ENCODE results near the gene FBXO40. TPM values are rescaled to one million over a fixed set of nuclear protein-coding genes. Genes with fewer than 3 reads are reported as not detected.

The FBXO40 gene
- total RNA-seq, 1 donor from 2014 or later, result 4.2 TPM

Small RNAs within 50 kb of the gene (small RNA-seq; reads per million reads assigned to genes)
- not detected for gene RNU4-62P

Other genes starting within 250 kb of the FBXO40 start
- 5.7 TPM for gene POLQ, start 47.4 kb upstream of the FBXO40 start, total RNA-seq
- gene ARGFX, start 25.4 kb upstream of the FBXO40 start, total RNA-seq, result not detected
- 9.4 TPM for gene HCLS1, start 67.5 kb downstream of the FBXO40 start, total RNA-seq
- gene GOLGB1, start 156.4 kb downstream of the FBXO40 start, total RNA-seq, result 20.4 TPM
- gene IQCB1, start 241.7 kb downstream of the FBXO40 start, total RNA-seq, result 16.2 TPM
- 12.5 TPM for gene EAF2, start 241.8 kb downstream of the FBXO40 start, total RNA-seq